Measurements from ENCODE around the gene ITGA2.

- TF ChIP-seq TSHZ2 (CRISPR knock-in tag; IDR thresholded peaks at IDR 0.05) (no peak), ISL1 (CRISPR knock-in tag; IDR thresholded peaks at IDR 0.05) (no peak), TOX (CRISPR knock-in tag; IDR thresholded peaks at IDR 0.05; ENCODE audit: borderline replicate concordance) (peak; percentile 59; the same call in 1 of the 2 replicates), PATZ1 (CRISPR knock-in tag; IDR thresholded peaks at IDR 0.05; ENCODE audit: borderline replicate concordance) (no peak), OSR1 (CRISPR knock-in tag; IDR thresholded peaks at IDR 0.05) (no peak), ESRRG (CRISPR knock-in tag; IDR thresholded peaks at IDR 0.05) (no peak), RARB (CRISPR knock-in tag; IDR thresholded peaks at IDR 0.05) (no peak), ZFP30 (CRISPR knock-in tag; IDR thresholded peaks at IDR 0.05) (no peak), ARNTL (CRISPR knock-in tag; IDR thresholded peaks at IDR 0.05; ENCODE audit: borderline replicate concordance, low read depth) (no peak), ZFP3 (CRISPR knock-in tag; IDR thresholded peaks at IDR 0.05) (no peak), ZNF565 (CRISPR knock-in tag; conservative IDR thresholded peaks at IDR 0.05; ENCODE audit: low read depth) (no peak), POU6F1 (CRISPR knock-in tag; IDR thresholded peaks at IDR 0.05; ENCODE audit: borderline replicate concordance, low read depth) (no peak), CREB5 (CRISPR knock-in tag; IDR thresholded peaks at IDR 0.05; ENCODE audit: low read depth) (no peak)
These were observed 33.9 kb downstream of the ITGA2 start for GRCh38 chr5:53022930-53023511.

Data from SK-N-SH treated with all-trans-retinoic acid at 6 μM for 48 hours (cell line).